DLD1 (cell line): Measurements from ENCODE around the gene OR2S2.

Experiments used
- in situ Hi-C: cut with HindIII; loops from 2 replicates; pipeline ENCODE4 v1.10.0; 2017; ENCODE audit warnings: low sequenced_read_pairs

Gene OR2S2

DNA sequence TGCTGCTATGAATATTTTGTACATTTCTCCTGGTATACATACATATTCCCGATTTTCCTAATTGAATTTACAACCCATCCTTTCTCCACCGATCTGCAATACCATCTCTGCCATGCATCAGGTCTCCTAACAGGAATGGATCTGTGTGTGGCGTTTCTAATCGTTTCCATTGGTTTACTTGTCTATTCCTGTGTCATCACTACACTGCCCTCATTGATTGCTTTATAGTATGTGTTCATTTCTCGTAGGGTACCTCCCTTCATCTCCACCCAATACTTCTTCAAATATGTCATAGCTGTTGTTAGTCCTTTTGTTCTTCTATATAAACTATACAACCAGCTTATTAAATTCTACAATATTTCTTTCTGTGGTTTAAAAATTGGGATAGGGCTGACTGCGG, 7.1 kb upstream of the OR2S2 start:
- in situ Hi-C loops, result loop anchor here (10.0 kb wide), 1 partner anchor 60 kb away; no protein-coding TSS in a partner anchor

DNA sequence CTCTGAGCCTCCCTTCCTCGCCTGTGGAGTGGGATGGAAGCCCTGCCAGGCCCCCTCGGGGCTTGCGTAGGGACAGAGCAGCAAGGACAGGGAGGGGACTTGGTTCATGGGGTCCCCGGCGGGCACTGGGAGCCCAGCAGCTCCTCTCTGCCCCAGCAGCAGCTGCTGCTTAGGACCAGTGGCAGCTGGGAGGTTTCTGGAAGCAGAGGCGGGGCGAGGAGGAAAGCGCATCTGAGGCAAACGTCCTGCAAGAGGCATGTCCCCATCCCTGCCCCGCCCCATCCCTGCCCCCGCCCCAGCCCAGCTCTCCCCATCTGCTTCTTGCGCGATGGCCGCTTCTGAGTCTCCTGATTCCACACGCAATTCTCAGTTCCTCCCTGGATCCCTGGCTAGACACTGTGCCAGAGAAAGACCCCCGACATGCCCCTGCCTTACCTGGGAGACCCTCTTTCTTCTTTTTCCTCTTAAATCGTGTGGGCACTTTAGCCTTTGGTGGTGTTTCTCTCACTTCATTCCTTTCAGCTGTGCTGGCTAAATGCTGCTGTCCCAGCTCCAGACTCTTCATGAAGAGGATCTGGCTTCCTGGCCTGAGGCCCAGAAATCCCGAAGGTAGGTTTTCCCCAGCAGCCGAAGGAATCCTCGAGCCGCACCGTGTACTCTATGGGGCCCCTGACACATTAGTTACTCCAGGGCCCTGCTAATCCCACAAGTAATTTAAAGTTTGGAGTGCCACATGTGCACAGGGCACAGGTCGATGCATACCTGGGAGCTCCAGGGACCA, 4.4 kb upstream of the OR2S2 start:
- in situ Hi-C loops, result loop anchor here (10.0 kb wide), 1 partner anchor 62 kb away; no protein-coding TSS in a partner anchor

DNA sequence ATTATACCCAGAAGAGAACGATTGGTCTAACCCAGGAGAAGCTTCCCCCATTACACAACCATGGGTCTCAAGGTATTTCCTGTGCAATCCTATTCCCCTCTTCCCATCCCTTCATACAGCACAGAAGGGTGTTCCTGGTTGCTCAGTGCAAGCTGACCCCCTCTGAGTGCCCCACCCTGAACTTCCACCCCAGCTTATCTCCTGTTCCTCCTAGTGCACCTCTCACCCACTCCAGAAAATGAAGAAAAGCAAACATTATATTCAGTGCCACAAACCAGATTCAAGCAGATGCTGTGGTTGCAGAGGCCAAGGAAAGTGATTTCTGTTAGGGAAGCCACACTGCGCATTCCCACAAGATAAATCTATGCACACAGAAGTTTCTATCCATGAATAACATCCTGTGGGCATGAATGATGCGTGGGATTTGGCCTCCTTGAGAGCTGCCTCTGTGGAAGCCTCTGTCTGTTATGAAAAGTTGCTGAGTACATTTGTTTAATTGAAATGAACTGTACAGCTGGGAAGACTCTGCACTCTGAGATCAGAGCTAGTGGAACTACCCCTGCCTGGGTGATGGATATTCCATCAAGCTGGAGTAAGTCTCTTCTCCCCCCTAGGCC, 2.2 kb upstream of the OR2S2 start:
- in situ Hi-C loops, result loop anchor here (10.0 kb wide), 1 partner anchor 65 kb away; no protein-coding TSS in a partner anchor

DNA sequence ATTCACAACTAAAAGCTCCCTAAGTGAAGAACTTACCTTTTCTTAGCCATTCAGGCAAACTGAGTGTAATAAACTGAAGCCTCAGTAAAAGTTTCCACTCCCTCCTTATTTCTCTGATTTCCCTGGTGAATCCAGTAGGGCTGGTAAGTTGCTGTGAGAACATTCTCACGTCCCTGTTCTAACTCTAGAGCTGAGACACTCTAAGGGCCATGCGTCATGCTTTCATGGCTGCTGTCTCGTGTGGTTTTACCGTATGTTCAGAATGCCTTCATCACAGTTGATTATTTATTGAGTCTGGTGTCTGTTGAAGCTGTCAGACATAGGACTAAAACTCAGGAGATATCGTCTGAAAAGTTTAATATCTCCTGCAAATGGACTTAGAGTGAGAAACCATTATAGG, 1.3 kb downstream of the OR2S2 start:
- in situ Hi-C loops, result no loop called here

DNA sequence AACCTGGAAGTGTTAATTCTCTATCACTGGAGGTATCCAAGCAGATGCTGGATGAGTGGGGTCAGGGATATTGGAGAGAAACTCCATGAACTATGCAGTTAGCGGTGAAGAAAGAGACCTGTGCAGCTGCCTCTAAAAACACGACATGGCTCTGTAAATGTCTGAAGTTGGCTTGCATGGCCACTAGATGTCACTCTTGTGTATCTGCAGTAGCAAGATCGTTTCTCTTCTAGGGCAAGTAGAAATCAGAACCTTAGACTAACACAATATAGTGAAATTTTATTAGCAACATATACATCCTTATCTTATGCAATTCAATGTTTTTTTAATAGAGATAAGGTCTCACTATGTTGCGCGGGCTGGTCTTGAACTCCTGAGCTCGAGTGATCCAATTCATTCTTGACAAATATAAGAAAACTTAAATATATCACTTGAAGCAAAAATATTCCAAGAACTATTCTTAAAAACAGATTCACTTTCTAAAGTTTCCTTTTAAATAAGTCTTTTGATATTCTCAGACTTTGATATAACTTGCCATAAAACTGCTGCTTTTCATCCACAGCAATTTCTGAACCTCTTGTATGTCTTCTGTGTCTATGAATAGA, 2.9 kb downstream of the OR2S2 start:
- in situ Hi-C loops, result no loop called here

DNA sequence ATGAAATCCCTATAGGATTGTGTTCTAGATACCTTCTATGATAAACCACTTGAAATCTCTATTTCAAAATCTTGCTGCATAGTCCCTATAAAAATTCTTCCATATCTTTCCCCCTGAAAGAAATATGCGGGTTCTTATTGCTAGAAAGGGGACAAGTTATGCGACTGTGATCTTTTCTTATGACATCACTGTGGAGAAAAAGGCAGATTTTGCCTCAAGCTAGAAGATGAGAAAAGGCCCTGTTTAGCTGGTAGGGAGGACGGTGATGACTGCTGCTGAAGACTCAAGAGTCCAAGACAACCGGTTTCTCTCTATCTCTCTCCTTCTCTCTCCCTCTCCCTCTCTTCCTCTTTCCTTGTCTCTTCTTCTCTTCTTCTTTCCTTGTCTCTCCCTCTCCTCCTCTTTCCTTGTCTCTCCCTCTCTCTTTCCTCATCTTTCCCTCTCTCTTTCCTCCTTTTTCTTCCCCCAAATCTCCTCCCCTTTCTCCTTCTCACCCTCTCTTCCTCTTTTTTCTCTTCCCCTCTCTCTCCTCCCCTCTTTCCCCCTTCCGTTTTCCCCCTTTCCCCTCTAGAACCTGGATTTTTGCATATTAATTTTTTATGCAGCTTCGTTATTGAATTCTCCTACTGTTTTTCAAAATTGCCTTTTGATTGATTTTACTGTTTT, 5.3 kb downstream of the OR2S2 start:
- in situ Hi-C loops, result no loop called here

DNA sequence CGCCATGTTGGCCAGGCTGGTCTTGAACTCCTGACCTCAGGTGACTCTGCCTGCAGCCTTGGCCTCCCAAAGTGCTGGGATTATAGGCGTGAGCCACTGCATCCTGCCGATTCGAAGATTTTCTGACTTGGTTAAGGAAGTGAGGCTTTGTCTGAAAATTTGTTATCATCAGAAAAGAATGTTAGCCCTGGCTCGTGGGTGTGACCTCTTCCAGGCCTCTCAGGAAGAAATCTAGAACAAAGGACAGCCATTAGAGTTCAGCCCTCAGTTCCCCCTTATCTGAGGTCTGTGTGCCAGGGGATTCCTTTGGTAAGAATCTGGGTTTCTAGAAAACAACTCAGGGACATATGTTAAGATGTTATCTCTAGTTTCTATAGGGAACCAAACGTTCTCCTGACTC, 6.2 kb downstream of the OR2S2 start:
- in situ Hi-C loops, result no loop called here

DNA sequence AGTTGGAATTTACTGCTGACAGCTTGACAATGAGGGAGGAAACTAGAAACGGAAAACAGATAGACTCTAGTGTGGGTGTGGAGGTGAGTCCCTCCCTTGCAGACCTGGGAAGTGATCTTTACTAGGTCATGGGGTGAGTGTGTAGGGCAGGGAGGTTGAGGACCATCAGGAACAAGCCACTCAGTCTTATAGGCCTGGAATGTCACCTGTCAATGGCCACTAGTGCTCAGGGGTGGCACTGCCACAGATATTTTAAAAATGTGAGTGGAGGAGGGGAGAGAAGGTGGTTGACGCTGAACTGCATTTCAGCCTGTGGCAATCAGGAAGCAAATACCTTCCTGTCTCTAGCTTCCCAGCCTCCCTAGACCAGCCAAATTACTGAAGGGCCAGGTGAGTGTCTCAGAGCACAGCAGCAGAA, 9.0 kb downstream of the OR2S2 start:
- in situ Hi-C loops, result no loop called here

DNA sequence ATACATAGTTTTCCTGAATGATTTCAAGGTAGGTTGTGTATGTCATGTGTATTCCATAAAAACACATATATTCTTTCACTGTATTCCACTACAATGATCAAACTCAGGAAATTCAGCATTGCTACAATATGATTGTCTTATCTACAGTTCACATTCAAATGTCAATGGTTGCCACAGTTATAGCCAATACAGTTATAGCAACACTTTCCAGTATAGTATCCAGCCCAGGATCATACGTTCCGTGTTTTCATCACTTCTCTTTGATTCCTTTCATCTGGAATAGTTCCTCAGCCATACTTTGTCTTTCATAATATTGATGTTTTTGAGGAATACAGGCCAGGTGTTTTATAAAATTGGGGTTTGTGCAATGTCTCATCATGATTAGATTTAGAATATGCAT, 9.5 kb downstream of the OR2S2 start:
- in situ Hi-C loops, result no loop called here

DNA sequence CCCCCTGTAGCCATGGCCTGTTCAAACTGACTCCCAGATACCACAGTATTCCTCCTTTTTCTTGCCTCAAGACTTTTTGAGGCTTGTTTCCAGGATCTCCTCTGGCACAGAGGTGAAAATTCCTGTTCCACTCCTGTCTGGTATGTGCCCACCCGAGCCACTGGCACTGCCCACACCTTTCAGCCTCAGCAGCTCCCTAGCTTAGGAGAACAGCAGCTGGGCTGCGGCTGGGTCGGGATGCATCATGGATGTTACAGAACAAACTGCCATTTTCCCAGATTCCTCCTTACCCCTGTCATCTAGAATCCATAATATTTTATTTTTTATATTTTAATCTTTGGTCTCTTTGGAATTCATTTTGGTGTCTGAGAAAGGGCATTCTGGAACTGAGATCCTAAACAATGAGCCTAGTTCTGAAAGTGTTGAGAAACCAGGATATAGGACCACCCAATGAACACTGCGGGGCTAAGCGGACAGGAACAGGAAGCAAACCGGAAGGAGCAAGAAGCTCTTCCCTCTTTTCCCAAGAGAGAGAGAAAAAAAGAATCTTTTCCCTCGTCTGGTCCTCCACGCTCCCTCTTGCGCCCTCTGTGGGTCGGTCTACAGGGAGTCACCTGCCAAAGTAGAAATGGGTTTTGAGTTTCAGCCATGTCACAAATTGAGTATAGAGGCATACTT, 12.5 kb downstream of the OR2S2 start:
- in situ Hi-C loops, result no loop called here

DNA sequence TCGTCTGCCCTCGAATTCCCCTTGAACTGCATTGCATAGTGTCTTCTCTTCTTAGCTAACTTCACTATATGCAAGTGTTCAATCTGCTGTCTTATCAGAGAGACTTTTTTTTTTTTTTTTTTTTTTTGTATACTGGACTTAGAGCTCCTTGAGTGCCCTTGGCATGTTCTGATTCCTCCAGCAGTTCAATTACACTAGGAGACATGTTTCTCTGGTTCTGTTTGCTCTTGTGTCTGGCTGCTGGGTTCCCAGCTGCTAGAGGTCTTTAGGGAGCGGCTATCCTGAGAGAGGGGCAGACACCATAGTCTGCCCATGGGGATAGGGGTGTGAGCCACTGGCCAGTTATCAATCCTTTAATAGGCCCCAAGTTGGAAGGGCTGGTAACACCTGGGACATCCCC, 13.1 kb downstream of the OR2S2 start:
- in situ Hi-C loops, result no loop called here

DNA sequence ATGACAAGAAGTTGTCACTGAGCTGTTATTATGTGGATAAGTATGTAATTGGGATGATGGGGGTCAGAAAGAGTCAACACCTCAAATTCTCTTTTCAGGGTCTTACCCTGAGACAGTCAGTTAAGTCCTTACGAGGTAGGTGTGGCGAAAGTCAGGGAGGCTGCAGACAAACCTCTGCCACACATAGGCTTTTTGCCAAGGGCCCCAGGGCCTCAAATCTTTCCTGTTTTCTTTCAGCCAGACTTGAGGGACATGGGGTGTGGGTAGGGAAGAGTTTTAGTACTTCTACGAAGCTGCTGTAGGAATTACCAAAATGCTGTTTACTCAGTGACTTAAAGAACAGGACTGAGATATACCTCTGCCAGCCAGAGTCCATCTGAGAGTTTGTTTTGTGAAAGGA, 13.8 kb downstream of the OR2S2 start:
- in situ Hi-C loops, result no loop called here

DNA sequence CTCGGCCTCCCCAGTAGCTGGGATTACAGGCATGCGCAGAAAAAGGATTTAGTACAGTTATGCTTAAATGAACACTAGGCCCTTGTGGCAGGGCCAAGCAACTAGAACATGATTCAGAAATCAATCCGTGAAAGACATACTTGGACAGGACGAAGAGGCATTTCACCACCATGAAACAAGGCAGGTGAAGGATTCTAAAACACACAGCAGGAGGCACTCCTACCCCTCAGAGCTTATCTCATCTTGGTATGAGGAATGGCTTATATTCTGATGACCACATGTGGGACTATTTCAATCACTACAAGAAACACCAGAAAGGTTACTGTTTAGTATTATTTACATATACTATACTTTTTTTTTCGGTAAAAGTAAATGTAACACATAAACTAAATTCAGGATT, 15.7 kb downstream of the OR2S2 start:
- in situ Hi-C loops, result no loop called here

DNA sequence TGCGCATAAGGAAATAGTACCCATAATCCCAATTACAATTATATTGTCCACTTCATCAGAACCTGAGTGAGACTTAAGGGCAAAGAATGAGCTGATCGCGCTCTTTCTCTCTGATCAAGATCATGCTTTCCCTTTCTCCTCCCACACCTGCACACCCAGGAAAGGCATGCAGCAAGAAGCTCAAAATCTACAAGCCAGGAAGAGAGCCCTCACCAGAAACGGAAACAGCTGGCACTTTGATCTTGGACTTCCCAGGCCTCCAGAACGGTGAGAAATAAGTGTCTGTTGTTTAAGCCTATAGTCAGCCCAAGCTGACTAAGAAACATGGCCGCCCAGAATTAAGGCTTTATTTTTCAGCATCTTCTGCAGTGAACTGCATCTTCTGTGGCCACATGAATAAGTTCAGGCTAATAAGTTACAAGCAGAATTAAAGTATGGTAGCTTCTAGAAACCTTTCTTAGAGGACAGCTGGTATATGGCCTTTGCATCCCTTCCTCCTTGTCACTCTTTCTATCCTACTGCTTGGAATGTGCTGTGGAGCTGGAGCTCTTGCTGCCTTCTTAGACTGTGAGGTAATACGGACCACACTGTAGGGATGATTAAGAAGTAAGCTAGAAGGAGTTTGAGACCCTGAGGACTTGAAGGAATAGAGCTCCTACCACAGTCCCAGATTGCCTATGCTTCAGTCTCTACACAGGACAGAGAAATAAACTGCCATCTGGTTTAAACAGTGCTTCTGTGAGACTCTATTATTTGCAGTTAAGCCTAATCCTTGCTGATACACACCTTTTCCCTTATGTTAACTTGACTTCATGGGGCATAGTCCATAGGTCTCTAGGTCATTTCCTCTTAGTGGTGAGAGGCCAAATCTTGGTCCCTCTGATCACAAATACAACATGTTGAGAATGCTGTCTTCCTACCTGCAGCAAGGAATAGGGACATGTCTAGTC, 17.2 kb downstream of the OR2S2 start:
- in situ Hi-C loops, result no loop called here

DNA sequence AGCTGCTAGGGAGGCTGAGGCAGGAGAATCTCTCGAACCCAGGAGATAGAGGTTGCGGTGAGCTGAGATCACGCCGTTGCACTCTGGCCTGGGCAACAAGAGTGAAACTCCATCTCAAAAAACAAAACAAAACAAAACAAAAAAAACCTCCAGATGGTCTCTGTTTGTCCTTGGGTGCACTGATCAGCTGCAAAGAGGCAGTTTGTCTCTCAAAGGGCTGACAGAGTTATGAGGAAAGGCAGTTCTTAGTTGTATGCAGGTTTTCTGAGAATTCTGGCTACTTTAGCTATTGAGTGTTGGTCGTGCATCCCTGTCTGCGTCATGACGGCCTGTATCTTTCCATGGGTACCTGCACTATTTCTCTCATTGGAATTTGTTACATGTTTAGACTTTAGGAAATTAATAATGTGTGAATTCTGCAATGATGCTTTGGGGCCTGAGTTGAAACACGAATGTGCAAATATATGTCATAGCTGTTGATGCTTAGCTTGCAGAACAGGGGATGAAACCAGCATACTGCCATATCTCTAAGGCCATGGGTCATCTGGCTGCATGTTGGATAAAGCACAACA, 18.2 kb downstream of the OR2S2 start:
- in situ Hi-C loops, result no loop called here

DNA sequence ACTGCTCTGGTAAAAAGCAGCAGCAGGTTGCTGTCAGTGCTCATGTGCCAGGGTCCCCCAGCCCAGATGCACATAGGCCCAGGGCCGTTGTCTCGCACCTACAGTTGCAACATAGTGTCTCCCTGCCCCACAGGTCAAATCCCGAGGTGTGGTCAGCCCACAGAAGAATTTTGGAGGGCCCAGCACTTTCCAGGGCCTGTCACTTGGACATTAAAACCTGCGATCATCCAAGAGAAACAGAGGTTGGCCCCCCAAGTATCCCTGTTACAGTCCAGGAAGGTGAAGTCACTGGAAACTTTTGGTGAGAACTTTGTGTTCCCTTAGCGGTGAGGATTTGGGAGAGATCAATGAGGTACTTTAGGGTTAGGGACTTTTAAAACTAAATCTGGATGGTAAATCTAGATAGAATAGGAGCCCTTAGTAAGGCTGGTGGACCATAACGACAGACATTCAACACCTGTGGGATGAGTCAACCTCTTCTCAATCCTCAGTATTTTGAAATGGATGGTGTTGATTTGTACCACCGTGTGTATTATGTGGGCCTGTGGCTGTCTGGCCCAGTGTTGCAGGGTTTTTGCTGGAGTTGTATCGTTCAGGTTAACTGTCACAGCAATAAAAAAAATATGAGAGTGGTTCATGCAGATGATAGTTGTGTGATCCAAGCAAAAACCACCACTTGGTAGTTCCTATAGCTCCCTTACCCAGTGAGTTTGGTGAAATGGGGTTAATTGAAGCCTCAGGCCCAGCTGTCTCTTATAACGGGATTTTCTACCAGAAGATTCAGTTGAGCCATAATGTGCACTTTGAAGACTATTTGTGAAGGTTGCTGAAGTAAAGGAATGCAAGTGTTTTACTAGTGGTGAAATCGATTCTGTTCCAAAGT, 19.2 kb downstream of the OR2S2 start:
- in situ Hi-C loops, result no loop called here

DNA sequence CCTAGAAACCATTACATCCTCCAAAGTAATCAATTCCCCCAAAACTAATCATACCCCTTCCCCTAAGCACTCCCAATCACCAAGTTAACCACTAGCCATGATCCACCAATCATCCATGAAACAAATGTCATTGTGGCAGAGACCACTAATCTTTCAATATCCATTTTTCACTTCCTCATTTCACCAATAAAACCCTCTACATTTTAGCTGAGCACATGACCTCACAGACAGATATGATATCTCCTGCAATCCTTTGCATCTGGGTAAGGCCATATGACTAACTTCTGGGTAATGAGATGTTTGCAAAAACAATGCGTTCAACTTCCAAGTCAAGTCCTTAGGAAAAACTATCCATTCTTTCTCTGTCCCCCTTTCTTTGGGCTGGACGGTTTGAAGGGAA, 20.7 kb downstream of the OR2S2 start:
- in situ Hi-C loops, result no loop called here

DNA sequence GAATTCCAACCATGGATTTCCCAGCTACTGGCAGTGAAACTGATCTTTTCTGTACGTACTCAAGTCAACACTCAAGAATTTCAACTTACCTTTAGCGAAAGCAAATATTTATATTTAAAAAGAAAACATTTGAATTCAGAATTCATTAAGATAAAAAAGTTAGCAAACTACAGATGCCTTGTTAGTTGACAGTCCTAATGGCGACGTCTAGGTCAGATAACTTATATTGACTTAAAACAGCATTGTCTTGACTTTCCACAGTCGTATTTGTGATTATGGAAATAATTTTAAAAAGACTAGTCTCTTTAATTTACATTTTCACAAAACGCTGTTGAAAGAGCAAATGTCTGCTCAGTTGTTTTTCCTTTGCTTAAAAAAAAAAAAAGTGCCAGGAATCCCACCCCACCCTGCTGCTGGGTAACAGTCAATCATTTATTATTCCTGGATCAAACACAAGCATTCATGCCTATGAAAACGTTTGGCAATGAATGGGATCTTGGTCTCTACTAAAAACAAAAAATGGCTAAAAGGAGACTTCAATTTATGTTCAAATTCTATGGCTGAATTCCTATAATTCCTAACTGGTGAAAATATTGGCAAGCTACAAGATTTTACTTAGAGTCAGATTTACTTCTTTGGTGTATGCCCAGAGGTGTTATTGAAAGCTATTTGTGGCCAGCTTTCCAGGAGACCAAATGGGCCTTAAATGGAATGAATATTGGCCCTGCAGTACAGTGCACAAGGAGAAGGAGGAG, 22.0 kb downstream of the OR2S2 start:
- in situ Hi-C loops, result no loop called here
